CD14-positive monocyte (primary cell): ENCODE measurements around the gene LYL1. TPM values are rescaled to one million over a fixed set of nuclear protein-coding genes. Genes with fewer than 3 reads are reported as not detected.

Experiments used
- DNase-seq, 3 donors: peaks; one replicate each; pipeline ENCODE4 v3.0.0-alpha.2; 2011 to 2022
- H2AFZ ChIP-seq: 2 replicates; pipeline ENCODE4 v1.6.0; 2012; ENCODE audit warnings: mild to moderate bottlenecking, low read depth, low read length, inconsistent platforms; ENCODE audit not compliant: insufficient read depth, poor library complexity, severe bottlenecking
- H3K27ac ChIP-seq, 2 donors: 1 replicate in 1 of 2; 2 replicates in 1 of 2; pipeline ENCODE4 v1.5.1; 2012 to 2013; ENCODE audit warnings: low read length in 2 of 2, control low read depth in 1 of 2, inconsistent platforms in 1 of 2, low read depth in 1 of 2, mild to moderate bottlenecking in 1 of 2
- H3K27me3 ChIP-seq, 2 donors: one replicate each; pipeline versions ENCODE4 v1.6.0 to v1.6.1; 2011 to 2013; ENCODE audit warnings: low read length in 2 of 2; ENCODE audit not compliant: control insufficient read depth in 2 of 2, insufficient read depth in 2 of 2
- H3K36me3 ChIP-seq, 2 donors: replicated peaks in 1 of 2; 1 replicate in 1 of 2; 2 replicates in 1 of 2; pipeline versions ENCODE4 v1.5.1 to v1.6.1; 2012 to 2013; ENCODE audit warnings: low read length in 2 of 2, control low read depth in 1 of 2, inconsistent platforms in 1 of 2, mild to moderate bottlenecking in 1 of 2; ENCODE audit not compliant: insufficient read depth in 2 of 2, control insufficient read depth in 1 of 2
- H3K4me1 ChIP-seq, 2 donors: 1 replicate in 1 of 2; 2 replicates in 1 of 2; pipeline versions ENCODE4 v1.5.1 to v1.6.1; 2012 to 2013; ENCODE audit warnings: low read length in 2 of 2, control low read depth in 1 of 2, inconsistent platforms in 1 of 2, mild to moderate bottlenecking in 1 of 2, moderate library complexity in 1 of 2; ENCODE audit not compliant: insufficient read depth in 2 of 2, control insufficient read depth in 1 of 2
- H3K4me2 ChIP-seq: replicated peaks from 2 replicates; pipeline ENCODE3; 2012; ENCODE audit warnings: low read length, moderate library complexity, mild to moderate bottlenecking; ENCODE audit not compliant: poor library complexity, severe bottlenecking; ENCODE audit errors: extremely low read depth
- H3K4me3 ChIP-seq, 3 experiments: fragments of 200-600 bp in 1 of 3; sonication (generic) in 1 of 3; replicated peaks in 1 of 3; 1 replicate in 2 of 3; 2 replicates in 1 of 3; pipeline ENCODE4 v1.5.1; 2011 to 2013; ENCODE audit warnings: low read length in 3 of 3, mild to moderate bottlenecking in 3 of 3, control low read depth in 2 of 3, low read depth in 2 of 3, inconsistent platforms in 1 of 3, moderate library complexity in 1 of 3
- H3K79me2 ChIP-seq: 2 replicates; pipeline ENCODE4 v1.6.0; 2012; ENCODE audit warnings: mild to moderate bottlenecking, control low read depth, inconsistent platforms, low read length, moderate library complexity; ENCODE audit not compliant: insufficient read depth
- H3K9ac ChIP-seq: 2 replicates; pipeline ENCODE4 v1.6.0; 2017; ENCODE audit warnings: low read length, mild to moderate bottlenecking; ENCODE audit not compliant: insufficient read depth, poor library complexity, severe bottlenecking
- H3K9me3 ChIP-seq, 2 donors: replicated peaks in 1 of 2; 1 replicate in 1 of 2; 2 replicates in 1 of 2; pipeline versions ENCODE4 v1.5.1 to v1.6.1; 2012 to 2013; ENCODE audit warnings: low read length in 2 of 2, control low read depth in 1 of 2; ENCODE audit not compliant: control insufficient read depth in 1 of 2, insufficient read depth in 1 of 2
- H4K20me1 ChIP-seq: 2 replicates; pipeline ENCODE4 v1.6.0; 2012; ENCODE audit warnings: mild to moderate bottlenecking, low read length, control low read depth, moderate library complexity; ENCODE audit not compliant: insufficient read depth
- H3K27ac Mint-ChIP-seq, 7 donors: one replicate each; pipeline ENCODE4 v1.8.0; 2020; ENCODE audit warnings: mild to moderate bottlenecking in 7 of 7, mixed read lengths in 7 of 7, moderate library complexity in 6 of 7, inconsistent platforms in 2 of 7
- H3K27me3 Mint-ChIP-seq, 3 donors: one replicate each; pipeline ENCODE4 v1.8.0; 2021 to 2022; ENCODE audit warnings: low read depth in 3 of 3, mild to moderate bottlenecking in 3 of 3, mixed read lengths in 3 of 3, moderate library complexity in 3 of 3, inconsistent platforms in 1 of 3
- H3K36me3 Mint-ChIP-seq, 2 donors: one replicate each; pipeline ENCODE4 v1.8.0; 2020; ENCODE audit warnings: mixed read lengths in 2 of 2, inconsistent platforms in 1 of 2, mild to moderate bottlenecking in 1 of 2
- H3K4me1 Mint-ChIP-seq: one replicate; pipeline ENCODE4 v1.8.0; 2020; ENCODE audit warnings: mild to moderate bottlenecking, mixed read lengths
- H3K4me3 Mint-ChIP-seq, 2 donors: one replicate each; pipeline ENCODE4 v1.8.0; 2020; ENCODE audit warnings: mild to moderate bottlenecking in 2 of 2, mixed read lengths in 2 of 2, moderate library complexity in 1 of 2
- H3K9me3 Mint-ChIP-seq, 7 donors: one replicate each; pipeline ENCODE4 v1.8.0; 2020 to 2022; ENCODE audit warnings: mixed read lengths in 7 of 7, mild to moderate bottlenecking in 6 of 7, moderate library complexity in 6 of 7, inconsistent platforms in 2 of 7
- CTCF ChIP-seq: fragments of 200-600 bp; IDR thresholded peaks from one replicate; pipeline ENCODE4 v1.8.0; 2022; ENCODE audit warnings: antibody characterized with exemption, mild to moderate bottlenecking
- WGBS: methylation state at CpG from one replicate; pipeline ENCODE4 v1.1.5; 2013; ENCODE audit warnings: missing lambda C conversion rate; ENCODE audit not compliant: insufficient coverage; 5-methylcytosine and 5-hydroxymethylcytosine counted together
- intact Hi-C, 2 donors: fragments of 100-400 bp; cut with micrococcal nuclease; formaldehyde crosslinking; loops; one replicate each; pipeline versions ENCODE4 v1.15.0 to v1.15.1; 2023
- polyA plus RNA-seq, 3 donors: library from polyadenylated mRNA; depleted of rRNA in 1 of 3; unstranded in 2 of 3; stranded (reverse) in 1 of 3; fragments of 300-500 nt in 2 of 3; fragments of >200 nt in 1 of 3; fragmentation: Illumina TruSeq in 2 of 3; gene quantifications; 1 replicate in 2 of 3; 2 replicates in 1 of 3; pipeline ENCODE4 v1.2.3, GENCODE V29; 2012 to 2021

LYL1 gene
- polyA plus RNA-seq, 3 donors, result 35.7 to 51.1 (median 37.1) TPM

DNA sequence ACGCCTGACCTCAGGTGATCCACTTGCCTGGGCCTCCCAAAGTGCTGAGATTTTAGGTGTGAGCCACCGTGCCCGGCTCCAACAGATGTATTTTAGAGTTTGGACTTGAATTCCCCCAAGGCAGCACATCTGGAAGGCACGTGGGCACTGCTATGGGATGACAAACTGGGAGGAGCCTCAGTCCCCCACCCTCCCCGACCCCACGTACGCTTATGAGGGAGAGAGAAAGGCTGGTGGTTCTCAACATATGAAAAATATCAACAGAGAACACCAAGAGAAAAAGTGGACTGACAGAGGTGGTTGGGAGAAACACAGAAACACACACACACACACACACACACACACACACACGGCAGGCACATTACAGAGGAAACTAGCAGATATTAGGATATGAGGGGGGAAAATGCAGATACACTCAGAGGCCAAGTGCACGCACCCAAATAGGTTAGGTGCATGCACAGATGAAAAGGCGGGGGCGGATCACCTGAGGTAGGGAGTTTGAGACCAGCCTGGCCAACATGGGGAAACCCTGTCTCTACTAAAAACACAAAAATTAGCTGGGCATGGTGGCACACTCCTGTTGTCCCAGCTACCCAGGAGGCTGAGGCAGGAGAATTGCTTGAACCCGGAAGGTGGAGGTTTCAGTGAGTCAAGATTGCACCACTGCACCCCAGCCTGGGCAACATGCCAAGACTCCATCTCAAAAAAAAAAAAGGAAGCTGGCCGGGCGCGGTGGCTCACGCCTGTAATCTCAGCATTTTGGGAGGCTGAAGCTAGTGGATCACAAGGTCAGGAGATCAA, 44.3 kb upstream of the LYL1 start:
- peak overlapping the region; percentile 50 for H3K4me2 ChIP-seq
- peaks cover 20 to 44% of the 10 kb centered on the region in 2 donors for H3K36me3 Mint-ChIP-seq
- H3K4me3 ChIP-seq, result peak overlapping the region in 1 of 3 experiments; percentile 42
- TF ChIP-seq CTCF, result no peak
- H3K4me1 ChIP-seq, result peaks cover 34 to 57% of the 10 kb centered on the region in 2 donors
- peak overlapping the region; percentile 21 for H3K9ac ChIP-seq
- WGBS, result 76% methylated on average over 6 of the region's 16 CpGs
- peak overlapping the region; percentile 75 to 77 for H3K27ac ChIP-seq
- H3K4me1 Mint-ChIP-seq, result peaks cover 39% of the 10 kb centered on the region
- H3K36me3 ChIP-seq, result peaks cover 19 to 32% of the 10 kb centered on the region in 2 donors
- H3K27me3 ChIP-seq, result no peaks in the 10 kb centered on the region
- no peak overlapping the region for H2AFZ ChIP-seq
- peak overlapping the region; percentile 46 to 98 for H3K4me3 Mint-ChIP-seq
- peaks cover 0 to 8% (median 4%) of the 10 kb centered on the region in 7 donors for H3K9me3 Mint-ChIP-seq
- H3K27me3 Mint-ChIP-seq, result peaks cover 0 to 4% (median 3%) of the 10 kb centered on the region in 3 donors
- no peaks in the 10 kb centered on the region for H3K9me3 ChIP-seq
- H3K27ac Mint-ChIP-seq, result peak overlapping the region; percentile 96 to 99 (median 99)
- peaks cover 33% of the 10 kb centered on the region for H4K20me1 ChIP-seq
- intact Hi-C loops, result no loop called here
- H3K79me2 ChIP-seq, result peaks cover 69% of the 10 kb centered on the region
- peak; percentile 83 to 91 (median 90) for DNase-seq

- no peak overlapping the region for H3K4me2 ChIP-seq
- WGBS, result 100% methylated on average over 4 of the region's 11 CpGs
- Mint-ChIP-seq H3K4me1 (peaks cover 17% of the 10 kb centered on the region), H3K9me3 (peaks cover 0 to 2% (median 0%) of the 10 kb centered on the region in 7 donors), H3K36me3 (peaks cover 48 to 81% of the 10 kb centered on the region in 2 donors), H3K27me3 (no peaks in the 10 kb centered on the region), H3K27ac (peak overlapping the region in 6 of 7 donors; percentile 25 to 64 (median 40)), H3K4me3 (no peak overlapping the region)
- H4K20me1 ChIP-seq, result peaks cover 47% of the 10 kb centered on the region
- no peaks in the 10 kb centered on the region for H3K27me3 ChIP-seq
- peaks cover 8 to 19% of the 10 kb centered on the region in 2 donors for H3K4me1 ChIP-seq
- intact Hi-C loops, result no loop called here
- no peak overlapping the region for H2AFZ ChIP-seq
- no peaks in the 10 kb centered on the region for H3K9me3 ChIP-seq
- no peak for TF ChIP-seq CTCF
- H3K36me3 ChIP-seq, result peaks cover 56 to 72% of the 10 kb centered on the region in 2 donors
- peaks cover 23% of the 10 kb centered on the region for H3K79me2 ChIP-seq
- DNase-seq, result no peak
- no peak overlapping the region for H3K4me3 ChIP-seq
- no peak overlapping the region for H3K27ac ChIP-seq
- H3K9ac ChIP-seq, result no peak overlapping the region
These were observed 37.1 kb upstream of the LYL1 start for GRCh38 chr19:13139633-13140311.
